ENCODE measurements around the gene PRRC2A.

Gene PRRC2A

GRCh38 chr6:31645325-31645724 is 24.8 kb downstream of the PRRC2A start:
- H3K9ac ChIP-seq (ENCODE audit: low read length): no peak overlapping the region
- H3K27me3 ChIP-seq (ENCODE audit: control insufficient read depth, insufficient read depth, low read length): no peaks in the 10 kb centered on the region
- no peak overlapping the region for H3K27ac ChIP-seq (ENCODE audit: low read depth, low read length)
- H3K4me1 ChIP-seq (ENCODE audit: control insufficient read depth, insufficient read depth, low read length): no peaks in the 10 kb centered on the region
- H3K36me3 ChIP-seq (ENCODE audit: control insufficient read depth, insufficient read depth, low read length): peaks cover 72% of the 10 kb centered on the region
- H3K4me3 ChIP-seq (ENCODE audit: low read length): no peak overlapping the region

GRCh38 chr6:31651602-31652191 is 31.2 kb downstream of the PRRC2A start:
- H3K36me3 ChIP-seq (ENCODE audit: control insufficient read depth, insufficient read depth, low read length): peaks cover 25% of the 10 kb centered on the region
- H3K4me1 ChIP-seq (ENCODE audit: control insufficient read depth, insufficient read depth, low read length): peaks cover 6% of the 10 kb centered on the region
- H3K4me3 ChIP-seq (ENCODE audit: low read length): peak overlapping the region; percentile 98
- H3K27ac ChIP-seq (ENCODE audit: low read depth, low read length): peak overlapping the region; percentile 96
- H3K27me3 ChIP-seq (ENCODE audit: control insufficient read depth, insufficient read depth, low read length): no peaks in the 10 kb centered on the region
- H3K9ac ChIP-seq (ENCODE audit: low read length): peak overlapping the region; percentile 91

- peak overlapping the region; percentile 83 for H3K9ac ChIP-seq (ENCODE audit: low read length)
- H3K4me1 ChIP-seq (ENCODE audit: control insufficient read depth, insufficient read depth, low read length): peaks cover 6% of the 10 kb centered on the region
- H3K27ac ChIP-seq (ENCODE audit: low read depth, low read length): peak overlapping the region; percentile 96
- H3K27me3 ChIP-seq (ENCODE audit: control insufficient read depth, insufficient read depth, low read length): no peaks in the 10 kb centered on the region
- peaks cover 20% of the 10 kb centered on the region for H3K36me3 ChIP-seq (ENCODE audit: control insufficient read depth, insufficient read depth, low read length)
- peak overlapping the region; percentile 98 for H3K4me3 ChIP-seq (ENCODE audit: low read length)
Observed at GRCh38 chr6:31652925-31653724, 32.6 kb downstream of the PRRC2A start.

GRCh38 chr6:31654574-31655348 is 34.2 kb downstream of the PRRC2A start:
- H3K4me1 ChIP-seq (ENCODE audit: control insufficient read depth, insufficient read depth, low read length): peaks cover 19% of the 10 kb centered on the region
- peaks cover 8% of the 10 kb centered on the region for H3K36me3 ChIP-seq (ENCODE audit: control insufficient read depth, insufficient read depth, low read length)
- no peak overlapping the region for H3K9ac ChIP-seq (ENCODE audit: low read length)
- H3K27ac ChIP-seq (ENCODE audit: low read depth, low read length): no peak overlapping the region
- no peaks in the 10 kb centered on the region for H3K27me3 ChIP-seq (ENCODE audit: control insufficient read depth, insufficient read depth, low read length)
- H3K4me3 ChIP-seq (ENCODE audit: low read length): no peak overlapping the region

GRCh38 chr6:31655349-31656237 is 35.1 kb downstream of the PRRC2A start, which contains the start of gene APOM:
Gene APOM (plus strand): TSS chr6:31655894. CDS start chr6:31655967, 73 bp downstream.
- Histone ChIP-seq H3K27ac (ENCODE audit: low read depth, low read length) (no peak within 1 kb of the TSS), H3K4me1 (ENCODE audit: control insufficient read depth, insufficient read depth, low read length) (peaks cover 22% of the 10 kb centered on the region), H3K27me3 (ENCODE audit: control insufficient read depth, insufficient read depth, low read length) (no peaks in the 10 kb centered on the region), H3K9ac (ENCODE audit: low read length) (no peak within 1 kb of the TSS), H3K36me3 (ENCODE audit: control insufficient read depth, insufficient read depth, low read length) (peaks cover 8% of the 10 kb centered on the region), H3K4me3 (ENCODE audit: low read length) (no peak within 1 kb of the TSS)

GRCh38 chr6:31657406-31658157 is 37.1 kb downstream of the PRRC2A start:
- Histone ChIP-seq H3K27ac (ENCODE audit: low read depth, low read length) (no peak overlapping the region), H3K4me3 (ENCODE audit: low read length) (no peak overlapping the region)

GRCh38 chr6:31658158-31658688 is 37.7 kb downstream of the PRRC2A start:
- peaks cover 17% of the 10 kb centered on the region for H3K4me1 ChIP-seq (ENCODE audit: control insufficient read depth, insufficient read depth, low read length)
- H3K27ac ChIP-seq (ENCODE audit: low read depth, low read length): no peak overlapping the region
- H3K36me3 ChIP-seq (ENCODE audit: control insufficient read depth, insufficient read depth, low read length): peaks cover 8% of the 10 kb centered on the region
- H3K27me3 ChIP-seq (ENCODE audit: control insufficient read depth, insufficient read depth, low read length): no peaks in the 10 kb centered on the region
- peak overlapping the region; percentile 33 for H3K9ac ChIP-seq (ENCODE audit: low read length)
- no peak overlapping the region for H3K4me3 ChIP-seq (ENCODE audit: low read length)

More at GRCh38 chr6:31657406-31658157, 37.1 kb downstream of the PRRC2A start:
- peaks cover 8% of the 10 kb centered on the region for H3K36me3 ChIP-seq (ENCODE audit: control insufficient read depth, insufficient read depth, low read length)
- no peak overlapping the region for H3K9ac ChIP-seq (ENCODE audit: low read length)
- H3K27me3 ChIP-seq (ENCODE audit: control insufficient read depth, insufficient read depth, low read length): no peaks in the 10 kb centered on the region
- peaks cover 16% of the 10 kb centered on the region for H3K4me1 ChIP-seq (ENCODE audit: control insufficient read depth, insufficient read depth, low read length)

GRCh38 chr6:31658983-31659648 is 38.6 kb downstream of the PRRC2A start:
- H3K9ac ChIP-seq (ENCODE audit: low read length): no peak overlapping the region
- no peaks in the 10 kb centered on the region for H3K27me3 ChIP-seq (ENCODE audit: control insufficient read depth, insufficient read depth, low read length)
- peaks cover 25% of the 10 kb centered on the region for H3K4me1 ChIP-seq (ENCODE audit: control insufficient read depth, insufficient read depth, low read length)
- H3K36me3 ChIP-seq (ENCODE audit: control insufficient read depth, insufficient read depth, low read length): peaks cover 8% of the 10 kb centered on the region
- peak overlapping the region; percentile 95 for H3K4me3 ChIP-seq (ENCODE audit: low read length)
- H3K27ac ChIP-seq (ENCODE audit: low read depth, low read length): peak overlapping the region; percentile 89

- Histone ChIP-seq H3K4me3 (ENCODE audit: low read length) (peak overlapping the region; percentile 95), H3K4me1 (ENCODE audit: control insufficient read depth, insufficient read depth, low read length) (peaks cover 29% of the 10 kb centered on the region), H3K36me3 (ENCODE audit: control insufficient read depth, insufficient read depth, low read length) (peaks cover 8% of the 10 kb centered on the region), H3K27ac (ENCODE audit: low read depth, low read length) (peak overlapping the region; percentile 89), H3K27me3 (ENCODE audit: control insufficient read depth, insufficient read depth, low read length) (no peaks in the 10 kb centered on the region), H3K9ac (ENCODE audit: low read length) (peak overlapping the region; percentile 93)
Observed at GRCh38 chr6:31659649-31660380, 39.3 kb downstream of the PRRC2A start.
